ENCODE data around the gene CLK2. TPM values are rescaled to one million over a fixed set of nuclear protein-coding genes. Genes with fewer than 3 reads are reported as not detected.

Gene CLK2
- total and polyA plus RNA-seq, 2 donors (not counting 3 experiments of a cell fraction or from before 2014, with no cell fraction given) = 69.1 to 80.9 TPM

DNA sequence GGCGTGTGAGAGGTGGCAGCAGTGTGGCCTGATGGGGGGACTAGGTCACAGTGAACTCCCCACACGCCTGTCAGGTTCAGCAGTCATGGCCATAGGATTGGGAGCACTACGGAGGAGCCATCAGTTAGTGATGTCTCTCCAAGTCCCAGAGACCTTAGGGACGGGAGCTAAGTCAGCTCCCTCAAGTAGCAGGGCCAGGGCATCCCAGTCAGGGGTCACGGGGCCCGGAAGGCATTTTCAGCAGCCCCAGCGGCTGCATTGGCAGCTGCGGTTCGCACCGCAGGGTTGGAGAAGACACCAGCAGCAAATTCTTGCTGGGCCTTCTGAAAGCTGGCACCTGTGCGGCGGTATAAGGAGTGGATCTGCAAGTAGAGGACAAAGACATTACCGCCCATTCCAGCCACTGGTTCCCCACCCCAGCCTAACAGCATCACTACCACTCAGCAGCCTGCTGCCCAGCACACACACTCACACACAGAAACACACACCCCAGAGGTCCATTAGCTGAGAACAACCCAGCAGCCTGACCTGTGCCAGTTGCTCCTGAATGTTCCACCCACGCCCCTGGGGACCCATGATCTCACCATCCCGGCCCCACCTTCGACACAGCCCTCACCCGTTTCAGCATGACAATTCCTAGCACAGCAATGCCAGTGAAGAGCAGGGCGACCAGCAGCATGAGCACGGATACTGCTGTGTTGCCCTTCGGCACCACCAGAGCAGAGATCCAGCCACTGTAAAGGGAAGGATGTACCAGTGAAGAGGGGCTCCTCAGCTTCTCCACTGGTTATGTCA lies 17.0 kb downstream of the CLK2 start:
- Histone ChIP-seq H3K4me2 (ENCODE audit: insufficient read depth, low read length) (peak overlapping the region; percentile 76), H3K79me2 (ENCODE audit: control insufficient read depth, insufficient read depth, low read length) (peaks cover 20% of the 10 kb centered on the region), H3K36me3 (ENCODE audit: control insufficient read depth in 2 of 2, extremely low read depth in 1 of 2, insufficient read depth in 2 of 2, low read length in 2 of 2) (peaks cover 3 to 11% of the 10 kb centered on the region in 2 experiments), H3K9ac (replicated peaks; ENCODE audit: extremely low read depth, insufficient read depth, low read length) (peak overlapping the region; percentile 77), H3K9me1 (replicated peaks; ENCODE audit: control insufficient read depth, extremely low read depth, insufficient read depth, low read length) (no peaks in the 10 kb centered on the region), H3K4me1 (ENCODE audit: control insufficient read depth, extremely low read depth, insufficient read depth, low read length) (peaks cover 26% of the 10 kb centered on the region), H3K27me3 (ENCODE audit: control insufficient read depth in 2 of 2, insufficient read depth in 2 of 2, low read length in 2 of 2) (no peaks in the 10 kb centered on the region), H2AFZ (ENCODE audit: low read depth, low read length) (peak overlapping the region; percentile 80), H4K20me1 (replicated peaks; ENCODE audit: control insufficient read depth, extremely low read depth, insufficient read depth, low read length) (no peaks in the 10 kb centered on the region), H3K9me3 (replicated peaks; ENCODE audit: control insufficient read depth, insufficient read depth, low read length) (no peaks in the 10 kb centered on the region), H3K27ac (ENCODE audit: insufficient read depth, low read depth, low read length) (peak overlapping the region; percentile 66), H3K4me3 (replicated peaks in 1 of 3; ENCODE audit: insufficient read depth in 1 of 3, low read depth in 1 of 3, low read length in 3 of 3) (peak overlapping the region in 1 of 3 experiments; percentile 57)
- DNase-seq (ENCODE audit: low read depth, low spot score) (no peak), FAIRE-seq (no peak)
- no TSS peak for BruUV-seq (replicated peaks)
- intact Hi-C loops (cut with micrococcal nuclease) = loop anchor here (10.0 kb wide), 1 partner anchor 309 kb away; the partner anchor contains the start of gene ASH1L
- CTCF ChIA-PET = interaction anchor here (1.1 kb wide), 1 partner anchor 10 kb away, joined by 5 read pairs; no protein-coding TSS in a partner anchor
- POLR2A ChIA-PET = interaction anchor here (0.6 kb wide), 1 partner anchor 9 kb away, joined by 4 read pairs; no protein-coding TSS in a partner anchor
- TF ChIP-seq MYC (IDR thresholded peaks at IDR 0.05; ENCODE audit: low read depth, low read length) (no peak), EZH2 (IDR thresholded peaks at IDR 0.05; ENCODE audit: borderline replicate concordance, low read depth, low read length, severe bottlenecking) (no peak), POLR2AphosphoS5 (IDR thresholded peaks at IDR 0.05; ENCODE audit: insufficient read depth, low read depth, low read length) (no peak), GATA2 (IDR thresholded peaks at IDR 0.05; ENCODE audit: insufficient read depth, insufficient read length, low read depth, low read length) (no peak), JUN (IDR thresholded peaks at IDR 0.05; ENCODE audit: borderline replicate concordance, insufficient read depth, insufficient read length, low read depth) (no peak), FOS (IDR thresholded peaks at IDR 0.05; ENCODE audit: borderline replicate concordance, insufficient read depth, low read length) (no peak), POLR2A (IDR thresholded peaks at IDR 0.05; ENCODE audit: low read depth, low read length) (no peak)
- TF ChIP-seq, protein P1, sequence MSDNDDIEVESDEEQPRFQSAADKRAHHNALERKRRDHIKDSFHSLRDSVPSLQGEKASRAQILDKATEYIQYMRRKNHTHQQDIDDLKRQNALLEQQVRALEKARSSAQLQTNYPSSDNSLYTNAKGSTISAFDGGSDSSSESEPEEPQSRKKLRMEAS (IDR thresholded peaks at IDR 0.05; ENCODE audit: insufficient read depth, insufficient read length) = no peak
- TF ChIP-seq, protein P2, sequence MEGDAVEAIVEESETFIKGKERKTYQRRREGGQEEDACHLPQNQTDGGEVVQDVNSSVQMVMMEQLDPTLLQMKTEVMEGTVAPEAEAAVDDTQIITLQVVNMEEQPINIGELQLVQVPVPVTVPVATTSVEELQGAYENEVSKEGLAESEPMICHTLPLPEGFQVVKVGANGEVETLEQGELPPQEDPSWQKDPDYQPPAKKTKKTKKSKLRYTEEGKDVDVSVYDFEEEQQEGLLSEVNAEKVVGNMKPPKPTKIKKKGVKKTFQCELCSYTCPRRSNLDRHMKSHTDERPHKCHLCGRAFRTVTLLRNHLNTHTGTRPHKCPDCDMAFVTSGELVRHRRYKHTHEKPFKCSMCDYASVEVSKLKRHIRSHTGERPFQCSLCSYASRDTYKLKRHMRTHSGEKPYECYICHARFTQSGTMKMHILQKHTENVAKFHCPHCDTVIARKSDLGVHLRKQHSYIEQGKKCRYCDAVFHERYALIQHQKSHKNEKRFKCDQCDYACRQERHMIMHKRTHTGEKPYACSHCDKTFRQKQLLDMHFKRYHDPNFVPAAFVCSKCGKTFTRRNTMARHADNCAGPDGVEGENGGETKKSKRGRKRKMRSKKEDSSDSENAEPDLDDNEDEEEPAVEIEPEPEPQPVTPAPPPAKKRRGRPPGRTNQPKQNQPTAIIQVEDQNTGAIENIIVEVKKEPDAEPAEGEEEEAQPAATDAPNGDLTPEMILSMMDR (IDR thresholded peaks at IDR 0.05; ENCODE audit: extremely low read depth in 1 of 2, insufficient read depth in 1 of 2, low read depth in 1 of 2, low read length in 2 of 2) = no peak
- dilution Hi-C loops (cut with MboI; ENCODE audit: extremely low pct_ligation_motif_present, low sequenced_read_pairs) = no loop called here

Data from endothelial cell of umbilical vein (primary cell).